ENCODE results near the gene LRP8. TPM values are rescaled to one million over a fixed set of nuclear protein-coding genes. Genes with fewer than 3 reads are reported as not detected.

LRP8 gene
- total and polyA plus RNA-seq, 2 donors (not counting 3 experiments of a cell fraction or from before 2014, with no cell fraction given) = 40.9 to 62.2 TPM

DNA sequence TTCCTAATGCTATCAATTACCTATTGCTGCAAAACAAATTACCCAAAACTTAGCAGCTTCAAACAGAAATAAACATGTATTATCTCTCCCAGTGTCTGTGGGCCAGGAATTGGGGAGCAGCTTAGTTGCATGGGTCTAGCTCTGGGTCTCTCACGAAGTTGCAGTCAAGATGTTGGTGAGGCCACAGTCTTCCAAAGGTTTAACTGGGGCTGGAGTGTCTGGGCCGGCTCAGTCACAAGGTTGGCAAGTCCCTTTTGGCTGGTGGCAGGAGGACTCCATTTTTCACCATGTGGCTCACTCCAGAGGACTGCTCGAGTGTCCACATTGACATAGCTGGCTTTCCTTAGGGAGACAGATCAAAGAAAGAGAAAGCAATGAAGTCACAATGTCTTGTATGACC, 5.0 kb upstream of the LRP8 start:
- Histone ChIP-seq H3K4me1 (ENCODE audit: control insufficient read depth, extremely low read depth, insufficient read depth, low read length) (peaks cover 2% of the 10 kb centered on the region), H3K79me2 (ENCODE audit: control insufficient read depth, insufficient read depth, low read length) (no peaks in the 10 kb centered on the region), H3K27ac (ENCODE audit: insufficient read depth, low read depth, low read length) (no peak overlapping the region), H3K9me1 (replicated peaks; ENCODE audit: control insufficient read depth, extremely low read depth, insufficient read depth, low read length) (no peaks in the 10 kb centered on the region), H3K27me3 (ENCODE audit: control insufficient read depth in 2 of 2, insufficient read depth in 2 of 2, low read length in 2 of 2) (no peaks in the 10 kb centered on the region), H3K9me3 (replicated peaks; ENCODE audit: control insufficient read depth, insufficient read depth, low read length) (no peaks in the 10 kb centered on the region), H3K4me3 (replicated peaks in 1 of 3; ENCODE audit: insufficient read depth in 1 of 3, low read depth in 1 of 3, low read length in 3 of 3) (no peak overlapping the region), H3K36me3 (ENCODE audit: control insufficient read depth in 2 of 2, extremely low read depth in 1 of 2, insufficient read depth in 2 of 2, low read length in 2 of 2) (no peaks in the 10 kb centered on the region), H3K9ac (replicated peaks; ENCODE audit: extremely low read depth, insufficient read depth, low read length) (no peak overlapping the region), H2AFZ (ENCODE audit: low read depth, low read length) (no peak overlapping the region), H3K4me2 (ENCODE audit: insufficient read depth, low read length) (no peak overlapping the region), H4K20me1 (replicated peaks; ENCODE audit: control insufficient read depth, extremely low read depth, insufficient read depth, low read length) (no peaks in the 10 kb centered on the region)
- FAIRE-seq = no peak
- no peak for TF ChIP-seq POLR2AphosphoS5 (IDR thresholded peaks at IDR 0.05; ENCODE audit: insufficient read depth, low read depth, low read length)
- TF ChIP-seq MYC (IDR thresholded peaks at IDR 0.05; ENCODE audit: low read depth, low read length) = no peak
- no peak for TF ChIP-seq GATA2 (IDR thresholded peaks at IDR 0.05; ENCODE audit: insufficient read depth, insufficient read length, low read depth, low read length)
- TF ChIP-seq, protein P1, sequence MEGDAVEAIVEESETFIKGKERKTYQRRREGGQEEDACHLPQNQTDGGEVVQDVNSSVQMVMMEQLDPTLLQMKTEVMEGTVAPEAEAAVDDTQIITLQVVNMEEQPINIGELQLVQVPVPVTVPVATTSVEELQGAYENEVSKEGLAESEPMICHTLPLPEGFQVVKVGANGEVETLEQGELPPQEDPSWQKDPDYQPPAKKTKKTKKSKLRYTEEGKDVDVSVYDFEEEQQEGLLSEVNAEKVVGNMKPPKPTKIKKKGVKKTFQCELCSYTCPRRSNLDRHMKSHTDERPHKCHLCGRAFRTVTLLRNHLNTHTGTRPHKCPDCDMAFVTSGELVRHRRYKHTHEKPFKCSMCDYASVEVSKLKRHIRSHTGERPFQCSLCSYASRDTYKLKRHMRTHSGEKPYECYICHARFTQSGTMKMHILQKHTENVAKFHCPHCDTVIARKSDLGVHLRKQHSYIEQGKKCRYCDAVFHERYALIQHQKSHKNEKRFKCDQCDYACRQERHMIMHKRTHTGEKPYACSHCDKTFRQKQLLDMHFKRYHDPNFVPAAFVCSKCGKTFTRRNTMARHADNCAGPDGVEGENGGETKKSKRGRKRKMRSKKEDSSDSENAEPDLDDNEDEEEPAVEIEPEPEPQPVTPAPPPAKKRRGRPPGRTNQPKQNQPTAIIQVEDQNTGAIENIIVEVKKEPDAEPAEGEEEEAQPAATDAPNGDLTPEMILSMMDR (IDR thresholded peaks at IDR 0.05; ENCODE audit: extremely low read depth in 1 of 2, insufficient read depth in 1 of 2, low read depth in 1 of 2, low read length in 2 of 2) = no peak
- TF ChIP-seq, protein P2, sequence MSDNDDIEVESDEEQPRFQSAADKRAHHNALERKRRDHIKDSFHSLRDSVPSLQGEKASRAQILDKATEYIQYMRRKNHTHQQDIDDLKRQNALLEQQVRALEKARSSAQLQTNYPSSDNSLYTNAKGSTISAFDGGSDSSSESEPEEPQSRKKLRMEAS (IDR thresholded peaks at IDR 0.05; ENCODE audit: insufficient read depth, insufficient read length) = no peak
- TF ChIP-seq FOS (IDR thresholded peaks at IDR 0.05; ENCODE audit: borderline replicate concordance, insufficient read depth, low read length) = no peak
- TF ChIP-seq EZH2 (IDR thresholded peaks at IDR 0.05; ENCODE audit: borderline replicate concordance, low read depth, low read length, severe bottlenecking) = no peak
- TF ChIP-seq JUN (IDR thresholded peaks at IDR 0.05; ENCODE audit: borderline replicate concordance, insufficient read depth, insufficient read length, low read depth) = no peak
- no peak for TF ChIP-seq POLR2A (IDR thresholded peaks at IDR 0.05; ENCODE audit: low read depth, low read length)
- no TSS peak for BruUV-seq (replicated peaks)
- intact Hi-C loops (cut with micrococcal nuclease) = no loop called here
- no peak for DNase-seq (ENCODE audit: low read depth, low spot score)
- ChIA-PET CTCF (interaction anchor here (1.4 kb wide), 1 partner anchor 60 kb away, joined by 4 read pairs; no protein-coding TSS in a partner anchor), POLR2A (no interaction called here)
- dilution Hi-C loops (cut with MboI; ENCODE audit: extremely low pct_ligation_motif_present, low sequenced_read_pairs) = no loop called here
